ENCODE measurements around the gene KANSL1L.

DNA sequence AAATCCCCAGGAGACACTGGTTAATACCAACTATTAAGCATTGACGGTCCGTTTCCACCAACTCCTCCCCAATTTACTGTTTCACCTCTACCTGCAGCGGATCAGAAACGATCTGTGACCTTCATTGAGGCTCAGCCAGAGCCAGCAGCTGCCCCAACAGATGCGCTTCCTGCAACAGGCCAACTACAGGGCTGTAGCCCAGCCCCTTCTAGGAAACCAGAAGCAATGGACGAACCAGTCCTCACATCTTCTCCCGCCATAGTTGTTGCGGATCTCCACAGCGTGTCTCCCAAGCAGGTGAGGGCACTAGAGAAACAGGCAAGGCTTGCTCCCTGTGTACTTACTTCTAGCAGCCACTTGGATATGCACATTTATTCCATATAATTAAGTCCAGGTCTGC lies 177.2 kb downstream of the KANSL1L start:
- TF ChIP-seq, protein P1, sequence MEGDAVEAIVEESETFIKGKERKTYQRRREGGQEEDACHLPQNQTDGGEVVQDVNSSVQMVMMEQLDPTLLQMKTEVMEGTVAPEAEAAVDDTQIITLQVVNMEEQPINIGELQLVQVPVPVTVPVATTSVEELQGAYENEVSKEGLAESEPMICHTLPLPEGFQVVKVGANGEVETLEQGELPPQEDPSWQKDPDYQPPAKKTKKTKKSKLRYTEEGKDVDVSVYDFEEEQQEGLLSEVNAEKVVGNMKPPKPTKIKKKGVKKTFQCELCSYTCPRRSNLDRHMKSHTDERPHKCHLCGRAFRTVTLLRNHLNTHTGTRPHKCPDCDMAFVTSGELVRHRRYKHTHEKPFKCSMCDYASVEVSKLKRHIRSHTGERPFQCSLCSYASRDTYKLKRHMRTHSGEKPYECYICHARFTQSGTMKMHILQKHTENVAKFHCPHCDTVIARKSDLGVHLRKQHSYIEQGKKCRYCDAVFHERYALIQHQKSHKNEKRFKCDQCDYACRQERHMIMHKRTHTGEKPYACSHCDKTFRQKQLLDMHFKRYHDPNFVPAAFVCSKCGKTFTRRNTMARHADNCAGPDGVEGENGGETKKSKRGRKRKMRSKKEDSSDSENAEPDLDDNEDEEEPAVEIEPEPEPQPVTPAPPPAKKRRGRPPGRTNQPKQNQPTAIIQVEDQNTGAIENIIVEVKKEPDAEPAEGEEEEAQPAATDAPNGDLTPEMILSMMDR (IDR thresholded peaks at IDR 0.05; ENCODE audit: low read depth, low read length), result no peak
- no peak for TF ChIP-seq EZH2phosphoT487 (IDR thresholded peaks at IDR 0.05; ENCODE audit: low read depth)
